LNCaP clone FGC (cell line): ENCODE data around the gene MRPL32.

Experiments
- DNase-seq: peaks from one replicate; pipeline ENCODE4 v3.0.0-alpha.2; 2011; ENCODE audit warnings: low read depth
- H3K4me3 ChIP-seq: 2 replicates; pipeline ENCODE4 v1.5.1; 2011; ENCODE audit warnings: mild to moderate bottlenecking, low read depth, low read length, control low read depth
- CTCF ChIP-seq: IDR thresholded peaks from 2 replicates; pipeline ENCODE4 v1.5.1; 2012; ENCODE audit warnings: mild to moderate bottlenecking; ENCODE audit not compliant: control insufficient read depth, insufficient read depth; ENCODE audit errors: extremely low read depth

MRPL32 gene

DNA sequence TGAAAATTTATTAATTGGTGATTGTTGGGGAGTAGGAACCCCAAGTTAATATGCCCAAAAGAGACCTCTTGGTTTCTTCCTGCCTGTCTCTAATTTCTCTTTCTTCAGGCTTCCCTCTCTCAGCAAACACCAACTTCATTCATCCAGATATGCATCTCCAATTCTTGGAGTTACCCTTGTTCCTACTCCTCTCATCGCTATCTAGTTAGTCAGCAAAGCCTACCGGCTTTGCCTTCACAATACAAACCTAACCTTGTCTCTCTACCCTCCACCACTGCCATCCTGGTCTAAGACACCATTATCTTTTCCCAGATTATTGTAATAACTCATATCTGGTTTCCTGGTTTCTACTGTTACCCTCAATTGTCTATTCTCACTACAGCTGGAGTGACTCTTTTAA, 47.9 kb downstream of the MRPL32 start:
- no peak for DNase-seq
- TF ChIP-seq CTCF = no peak
- no peak overlapping the region for H3K4me3 ChIP-seq

DNA sequence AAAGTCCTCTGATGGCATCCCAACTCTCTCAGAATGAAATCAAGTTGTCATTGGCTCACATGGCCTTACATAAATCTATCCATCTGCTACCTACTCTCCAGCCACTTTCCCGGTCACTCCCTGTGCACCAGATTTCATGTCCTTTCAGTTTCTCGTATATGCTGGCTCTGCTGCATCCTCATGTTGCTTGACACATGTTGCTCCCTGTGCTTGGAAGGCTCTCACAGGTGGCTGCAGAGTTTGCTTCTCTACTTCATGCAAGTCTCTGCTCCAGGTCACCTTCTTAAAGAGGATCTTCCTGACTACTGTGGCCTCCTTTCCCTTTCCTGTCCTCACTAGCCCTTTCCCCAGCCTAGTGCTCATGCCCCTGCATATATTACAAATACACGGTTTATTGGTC, 48.3 kb downstream of the MRPL32 start:
- no peak for TF ChIP-seq CTCF
- H3K4me3 ChIP-seq = no peak overlapping the region
- no peak for DNase-seq

DNA sequence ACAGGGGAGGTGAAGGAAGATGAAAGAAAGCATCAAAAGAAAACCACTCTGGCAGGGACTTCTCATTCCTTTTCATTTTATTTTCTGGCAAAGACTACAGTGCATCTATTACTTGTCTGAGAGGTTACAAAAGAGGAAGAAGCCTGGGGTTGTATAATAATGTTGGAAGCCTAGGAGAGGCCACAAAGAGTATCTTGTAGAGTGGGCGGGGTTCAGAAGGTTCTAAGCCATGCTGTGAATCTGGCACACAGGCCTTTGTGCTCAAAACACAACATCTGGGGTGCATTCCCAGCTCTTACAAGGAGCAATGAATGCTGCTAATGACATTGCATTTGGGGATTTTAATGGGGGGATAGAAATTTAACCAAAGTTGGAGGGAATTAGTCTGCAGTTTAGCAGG, 49.4 kb downstream of the MRPL32 start:
- DNase-seq = no peak
- no peak for TF ChIP-seq CTCF
- H3K4me3 ChIP-seq = no peak overlapping the region

GRCh38 chr7:42982604-42983115, 50.5 kb downstream of the MRPL32 start:
- DNase-seq = no peak
- TF ChIP-seq CTCF = no peak
- H3K4me3 ChIP-seq = no peak overlapping the region

GRCh38 chr7:42984137-42984536, 52.0 kb downstream of the MRPL32 start:
- no peak overlapping the region for H3K4me3 ChIP-seq
- DNase-seq = no peak
- no peak for TF ChIP-seq CTCF

DNA sequence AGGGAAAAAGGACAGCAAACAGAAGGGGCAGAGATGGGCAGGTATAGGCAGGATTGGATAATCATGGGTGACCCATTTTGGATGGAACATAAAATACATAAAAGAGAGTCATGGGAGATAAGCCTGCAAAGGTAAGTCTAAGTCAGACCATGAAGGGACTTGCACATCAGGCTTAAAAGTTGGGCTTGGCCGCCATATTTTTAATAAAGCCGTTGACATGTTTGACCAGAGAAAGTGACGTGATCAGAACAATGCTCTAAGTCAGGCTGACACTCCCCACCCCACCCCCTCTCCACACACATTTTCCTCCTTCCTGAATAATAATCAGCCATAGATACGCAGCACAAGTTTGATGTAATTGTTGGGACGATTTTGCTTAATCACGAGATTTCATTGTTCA, 54.0 kb downstream of the MRPL32 start:
- no peak overlapping the region for H3K4me3 ChIP-seq
- no peak for TF ChIP-seq CTCF

DNA sequence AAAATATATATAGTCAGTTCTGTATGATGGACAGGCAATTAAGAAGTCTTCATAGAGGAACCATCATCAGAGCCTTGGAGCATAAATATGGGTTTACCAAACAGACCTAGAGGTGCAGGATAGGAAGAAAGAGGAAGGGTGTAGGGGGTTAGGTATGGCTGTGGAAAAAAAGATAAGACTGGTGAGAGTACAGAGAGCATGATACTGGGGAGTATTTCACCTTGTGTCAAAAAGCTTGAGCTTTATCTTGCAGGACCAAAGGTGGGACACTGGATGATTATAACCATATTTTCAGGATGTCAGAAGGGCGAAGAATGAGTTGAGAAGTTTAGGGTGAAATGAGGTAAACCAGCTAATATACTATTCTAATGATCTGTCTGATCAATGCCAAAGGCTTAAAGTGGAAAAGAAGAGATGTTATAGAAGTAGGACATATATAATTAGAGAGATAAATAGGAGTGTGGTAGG, 54.6 kb downstream of the MRPL32 start:
- no peak for TF ChIP-seq CTCF
- no peak overlapping the region for H3K4me3 ChIP-seq
- no peak for DNase-seq

More for the DNA sequence above, 54.0 kb downstream of the MRPL32 start:
- DNase-seq = no peak
